ENCODE results near the gene AFDN. TPM values are rescaled to one million over a fixed set of nuclear protein-coding genes. Genes with fewer than 3 reads are reported as not detected.

AFDN gene
- total and polyA plus RNA-seq, 10 of the 15 experiments (the other 5 are each of a cell fraction or from before 2014, with no cell fraction given), result 5.7 to 68.2 (median 45.1) TPM

DNA sequence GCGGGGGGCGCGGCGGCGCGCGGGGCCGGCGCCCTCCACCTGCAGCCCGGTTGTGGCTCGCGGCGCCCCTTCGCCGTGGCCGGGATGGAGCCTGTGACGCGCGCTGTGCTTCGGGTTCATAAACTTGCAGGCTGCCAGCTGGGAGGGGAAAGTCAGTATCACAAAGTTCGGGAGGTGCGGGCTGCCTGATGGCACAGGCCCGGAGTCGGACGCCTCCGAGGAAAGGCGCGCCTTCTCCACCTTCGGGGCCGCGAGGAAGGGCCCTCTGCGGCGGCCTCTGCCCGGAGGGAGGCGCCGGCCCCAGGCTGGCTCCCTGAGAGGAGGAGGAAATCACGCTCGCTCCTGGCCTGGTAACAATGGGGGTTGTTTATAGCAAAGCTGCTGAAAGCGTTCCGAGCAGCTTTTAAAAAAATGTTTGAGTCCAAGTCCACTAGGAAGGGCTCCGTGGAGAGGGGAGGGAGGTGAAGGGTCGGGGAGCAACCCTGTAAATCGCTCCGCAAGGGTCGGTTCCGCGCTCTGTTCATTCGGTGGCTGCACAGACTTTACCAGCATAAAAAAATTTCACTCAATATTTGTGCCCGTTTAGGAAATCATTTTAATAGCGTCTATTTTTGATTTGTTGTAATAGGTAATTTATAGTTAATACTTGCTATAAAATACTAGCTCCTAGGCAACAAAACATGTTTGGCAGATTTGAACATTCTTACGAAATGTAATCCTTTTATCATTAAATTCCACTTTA lies 1.0 kb downstream of the AFDN start (continued):
- TF ChIP-seq, protein P1, sequence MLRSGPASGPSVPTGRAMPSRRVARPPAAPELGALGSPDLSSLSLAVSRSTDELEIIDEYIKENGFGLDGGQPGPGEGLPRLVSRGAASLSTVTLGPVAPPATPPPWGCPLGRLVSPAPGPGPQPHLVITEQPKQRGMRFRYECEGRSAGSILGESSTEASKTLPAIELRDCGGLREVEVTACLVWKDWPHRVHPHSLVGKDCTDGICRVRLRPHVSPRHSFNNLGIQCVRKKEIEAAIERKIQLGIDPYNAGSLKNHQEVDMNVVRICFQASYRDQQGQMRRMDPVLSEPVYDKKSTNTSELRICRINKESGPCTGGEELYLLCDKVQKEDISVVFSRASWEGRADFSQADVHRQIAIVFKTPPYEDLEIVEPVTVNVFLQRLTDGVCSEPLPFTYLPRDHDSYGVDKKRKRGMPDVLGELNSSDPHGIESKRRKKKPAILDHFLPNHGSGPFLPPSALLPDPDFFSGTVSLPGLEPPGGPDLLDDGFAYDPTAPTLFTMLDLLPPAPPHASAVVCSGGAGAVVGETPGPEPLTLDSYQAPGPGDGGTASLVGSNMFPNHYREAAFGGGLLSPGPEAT (IDR thresholded peaks at IDR 0.05; ENCODE audit: low read depth), result no peak
- TF ChIP-seq GATAD2B (conservative IDR thresholded peaks at IDR 0.05; ENCODE audit: low read depth) (0 out of 2 replicates have a peak, but pooled peaks have one; percentile 27), CREM (IDR thresholded peaks at IDR 0.05; ENCODE audit: low read depth) (0 out of 2 replicates have a peak, but pooled peaks have one; percentile 4), EED (IDR thresholded peaks at IDR 0.05; ENCODE audit: low read depth) (no peak), IRF4 (IDR thresholded peaks at IDR 0.05; ENCODE audit: low read depth, low read length) (no peak), TCF12 (IDR thresholded peaks at IDR 0.05; ENCODE audit: low read depth, low read length) (no peak), IKZF1 (conservative IDR thresholded peaks at IDR 0.05) (peak; percentile 38)

DNA sequence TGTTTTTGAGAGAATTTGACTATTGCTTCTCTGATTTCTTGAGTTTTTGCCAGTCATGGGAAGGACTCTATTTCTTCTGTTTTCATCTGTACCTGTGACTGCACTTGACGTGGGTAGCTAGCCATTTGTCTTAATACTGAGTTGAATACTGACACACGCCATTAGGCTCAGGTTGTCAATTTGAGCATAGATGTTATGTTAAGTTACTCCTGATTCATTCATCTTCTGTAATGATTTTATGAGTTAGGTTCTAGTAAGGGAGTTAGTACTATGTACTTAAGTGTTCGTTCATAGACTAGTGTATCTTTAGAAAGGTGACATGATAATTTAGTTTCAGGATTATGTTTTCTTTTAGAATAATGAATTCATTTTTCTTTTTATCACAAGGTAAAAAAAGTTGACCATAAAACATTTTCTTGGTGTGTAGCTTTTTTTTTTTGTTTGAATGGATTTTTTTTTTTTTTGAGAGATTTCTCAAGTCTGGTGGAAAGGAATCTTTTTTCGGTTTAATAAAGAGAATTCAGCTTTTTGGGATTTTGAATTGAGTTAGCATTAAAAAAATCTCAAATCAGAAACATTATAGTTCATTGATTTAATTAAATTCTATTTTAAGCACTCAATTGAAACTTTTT lies 1.7 kb downstream of the AFDN start:
- TF ChIP-seq PKNOX1 (IDR thresholded peaks at IDR 0.05), result peak; percentile 46
- TF ChIP-seq, protein P2, sequence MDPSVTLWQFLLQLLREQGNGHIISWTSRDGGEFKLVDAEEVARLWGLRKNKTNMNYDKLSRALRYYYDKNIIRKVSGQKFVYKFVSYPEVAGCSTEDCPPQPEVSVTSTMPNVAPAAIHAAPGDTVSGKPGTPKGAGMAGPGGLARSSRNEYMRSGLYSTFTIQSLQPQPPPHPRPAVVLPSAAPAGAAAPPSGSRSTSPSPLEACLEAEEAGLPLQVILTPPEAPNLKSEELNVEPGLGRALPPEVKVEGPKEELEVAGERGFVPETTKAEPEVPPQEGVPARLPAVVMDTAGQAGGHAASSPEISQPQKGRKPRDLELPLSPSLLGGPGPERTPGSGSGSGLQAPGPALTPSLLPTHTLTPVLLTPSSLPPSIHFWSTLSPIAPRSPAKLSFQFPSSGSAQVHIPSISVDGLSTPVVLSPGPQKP (IDR thresholded peaks at IDR 0.05; ENCODE audit: low read depth, low read length), result no peak
- Histone ChIP-seq H3K4me3 (peak overlapping the region; percentile 83), H3K27me3 (replicated peaks in 1 of 2; ENCODE audit: control insufficient read depth in 2 of 2, insufficient read depth in 2 of 2, low read length in 1 of 2) (peaks cover 0 to 3% of the 10 kb centered on the region in 2 experiments; a peak in 3 of 4 replicates), H3K9ac (ENCODE audit: control insufficient read depth, insufficient read depth, low read length) (no peak overlapping the region; the same call in 1 of the 2 replicates), H4K20me1 (ENCODE audit: control insufficient read depth, insufficient read depth) (no peaks in the 10 kb centered on the region), H3K4me2 (ENCODE audit: control insufficient read depth, insufficient read depth) (peak overlapping the region; percentile 3; the same call in 1 of the 2 replicates), H3K79me2 (ENCODE audit: control insufficient read depth, insufficient read depth, low read length) (peaks cover 55% of the 10 kb centered on the region), H2AFZ (ENCODE audit: control insufficient read depth, low read depth, low read length) (no peak overlapping the region), H3K36me3 (ENCODE audit: control insufficient read depth in 2 of 2, insufficient read depth in 2 of 2, low read length in 1 of 2) (no peaks in the 10 kb centered on the region), H3K4me1 (ENCODE audit: control insufficient read depth, insufficient read depth, low read length) (peaks cover 28% of the 10 kb centered on the region), H3K9me3 (replicated peaks; ENCODE audit: control insufficient read depth, insufficient read depth, low read length) (no peaks in the 10 kb centered on the region), H3K27ac (ENCODE audit: control insufficient read depth, insufficient read depth) (no peak overlapping the region)
- ChIA-PET CTCF (interaction anchor here (0.6 to 2.0 kb wide), 10 partner anchors 9 to 123 kb away, joined by 3 to 9 read pairs (median 4); no protein-coding TSS in a partner anchor), SMC1A (ENCODE audit: uncharacterized antibody, unreplicated experiment) (interaction anchor here (0.8 to 9.0 kb wide), 12 partner anchors 10 to 70 kb away, joined by 3 to 58 read pairs (median 5); no protein-coding TSS in a partner anchor), RAD21 (ENCODE audit: unreplicated experiment) (interaction anchor here (1.0 to 2.4 kb wide), 6 partner anchors 12 to 71 kb away, joined by 4 to 10 read pairs (median 7); no protein-coding TSS in a partner anchor), POLR2A (interaction anchor here (0.6 to 1.6 kb wide), 7 partner anchors 9 to 717 kb away, joined by 3 to 4 read pairs (median 3); no protein-coding TSS in a partner anchor)
- peak; percentile 32 for ATAC-seq
- 75% methylated on average over 4 of the region's 4 CpGs for WGBS (ENCODE audit: insufficient coverage, insufficient replicate concordance, low lambda C conversion rate, missing lambda C conversion rate)
- BruUV-seq (replicated peaks), result no TSS peak
- intact Hi-C loops (cut with micrococcal nuclease; ENCODE audit: unreplicated experiment) (no loop called here), in situ Hi-C loops (cut with MboI) (no loop called here)
- no peak for FAIRE-seq
- DNase-seq (ENCODE audit: low read depth, low spot score), result no peak

Data from GM12878 (cell line).